ENCODE results near the gene SUFU.
A peak's percentile ranks its signal among the peaks of the same experiment; 100 is the strongest.

Gene SUFU

GRCh38 chr10:102645741-102646609, 142.2 kb downstream of the SUFU start:
- DNase-seq (ENCODE audit: low read depth, low spot score), result peak; percentile 76
- H3K27ac ChIP-seq, result peak overlapping the region; percentile 97

GRCh38 chr10:102646610-102647442, 143.1 kb downstream of the SUFU start:
- DNase-seq (ENCODE audit: low read depth, low spot score), result no peak
- peak overlapping the region; percentile 97 for H3K27ac ChIP-seq

GRCh38 chr10:102647443-102648268, 143.9 kb downstream of the SUFU start:
- peak overlapping the region; percentile 97 for H3K27ac ChIP-seq
- DNase-seq (ENCODE audit: low read depth, low spot score), result no peak

- H3K27ac ChIP-seq, result peak overlapping the region; percentile 97
- no peak for DNase-seq (ENCODE audit: low read depth, low spot score)
These were observed 144.6 kb downstream of the SUFU start for GRCh38 chr10:102648269-102648888.

GRCh38 chr10:102648889-102649796, 145.4 kb downstream of the SUFU start:
- H3K27ac ChIP-seq, result no peak overlapping the region
- DNase-seq (ENCODE audit: low read depth, low spot score), result no peak

- no peak overlapping the region for H3K27ac ChIP-seq
- no peak for DNase-seq (ENCODE audit: low read depth, low spot score)
These were observed 146.3 kb downstream of the SUFU start for GRCh38 chr10:102649797-102650654.

GRCh38 chr10:102650655-102651454, 147.1 kb downstream of the SUFU start:
- H3K27ac ChIP-seq, result no peak overlapping the region
- no peak for DNase-seq (ENCODE audit: low read depth, low spot score)

- DNase-seq (ENCODE audit: low read depth, low spot score), result no peak
- H3K27ac ChIP-seq, result no peak overlapping the region
These were observed 147.8 kb downstream of the SUFU start for GRCh38 chr10:102651455-102652169.

- H3K27ac ChIP-seq, result no peak overlapping the region
- no peak for DNase-seq (ENCODE audit: low read depth, low spot score)
These were observed 148.6 kb downstream of the SUFU start for GRCh38 chr10:102652170-102652916.

- no peak overlapping the region for H3K27ac ChIP-seq
- no peak for DNase-seq (ENCODE audit: low read depth, low spot score)
These were observed 149.3 kb downstream of the SUFU start for GRCh38 chr10:102653060-102653459.

- no peak for DNase-seq (ENCODE audit: low read depth, low spot score)
- no peak overlapping the region for H3K27ac ChIP-seq
These were observed 150.8 kb downstream of the SUFU start for GRCh38 chr10:102654566-102654965.

- no peak overlapping the region for H3K27ac ChIP-seq
- no peak for DNase-seq (ENCODE audit: low read depth, low spot score)
These were observed 151.2 kb downstream of the SUFU start for GRCh38 chr10:102654969-102655368.

- no peak for DNase-seq (ENCODE audit: low read depth, low spot score)
- H3K27ac ChIP-seq, result no peak overlapping the region
These were observed 152.3 kb downstream of the SUFU start for GRCh38 chr10:102656026-102656425.

GRCh38 chr10:102656791-102657371, 153.1 kb downstream of the SUFU start:
- peak overlapping the region; percentile 80 for H3K27ac ChIP-seq
- DNase-seq (ENCODE audit: low read depth, low spot score), result no peak

- peak overlapping the region; percentile 80 for H3K27ac ChIP-seq
- DNase-seq (ENCODE audit: low read depth, low spot score), result no peak
These were observed 153.7 kb downstream of the SUFU start for GRCh38 chr10:102657451-102657850.
